AG09319 (cell line): ENCODE results near the gene HIGD2A.

Source experiments
- DNase-seq: peaks from one replicate; pipeline ENCODE4 v3.0.0-alpha.2; 2010; ENCODE audit warnings: low read depth; ENCODE audit errors: extremely low read depth
- CTCF ChIP-seq: IDR thresholded peaks from 2 replicates; pipeline ENCODE4 v1.5.1; 2011; ENCODE audit warnings: low read depth, mild to moderate bottlenecking, inconsistent platforms, low read length, moderate library complexity

HIGD2A gene

GRCh38 chr5:176388003-176388443 lies 528 bp upstream of the HIGD2A start:
- DNase-seq = no peak
- no peak for TF ChIP-seq CTCF

- DNase-seq = no peak
- TF ChIP-seq CTCF = no peak
Measured at GRCh38 chr5:176389135-176390123, 878 bp downstream of the HIGD2A start.

GRCh38 chr5:176391479-176391878 lies 2.9 kb downstream of the HIGD2A start:
- no peak for TF ChIP-seq CTCF
- no peak for DNase-seq

GRCh38 chr5:176391999-176392398 lies 3.4 kb downstream of the HIGD2A start:
- TF ChIP-seq CTCF = no peak
- DNase-seq = no peak

GRCh38 chr5:176392526-176392925 lies 4.0 kb downstream of the HIGD2A start:
- no peak for TF ChIP-seq CTCF
- DNase-seq = no peak

- TF ChIP-seq CTCF = no peak
- DNase-seq = no peak
Measured at GRCh38 chr5:176394096-176394495, 5.5 kb downstream of the HIGD2A start.

GRCh38 chr5:176394881-176395675 lies 6.5 kb downstream of the HIGD2A start:
- DNase-seq = no peak
- no peak for TF ChIP-seq CTCF
